ENCODE measurements around the gene DOCK7.

The DOCK7 gene

GRCh38 chr1:62405247-62405646, 282.9 kb downstream of the DOCK7 start:
- H3F3A ChIP-seq (ENCODE audit: insufficient read depth) = no peaks in the 10 kb centered on the region
- no peaks in the 10 kb centered on the region for H3K9me3 ChIP-seq (ENCODE audit: insufficient read depth, low read length)
- H2AFZ ChIP-seq (ENCODE audit: low read depth, low read length, severe bottlenecking) = no peak overlapping the region
- H3K9me2 ChIP-seq (replicated peaks; ENCODE audit: insufficient read depth, low read length) = no peaks in the 10 kb centered on the region
- H3K79me2 ChIP-seq (ENCODE audit: insufficient read depth, low read length) = no peaks in the 10 kb centered on the region
- H3K9ac ChIP-seq (ENCODE audit: low read length) = no peak overlapping the region
- H3K36me3 ChIP-seq (ENCODE audit: low read length) = no peaks in the 10 kb centered on the region
- no peak overlapping the region for H3K4me3 ChIP-seq (ENCODE audit: insufficient read depth, low read length, poor library complexity, severe bottlenecking)
- no peak for TF ChIP-seq EZH2phosphoT487 (conservative IDR thresholded peaks at IDR 0.05; ENCODE audit: low read length)
- no peak for TF ChIP-seq CTCF (IDR thresholded peaks at IDR 0.05; ENCODE audit: insufficient read depth, low read length, poor library complexity, severe bottlenecking)
- H3K27ac ChIP-seq (ENCODE audit: low read depth, low read length) = no peak overlapping the region
- no peak overlapping the region for H3K4me2 ChIP-seq (ENCODE audit: low read depth, low read length, poor library complexity, severe bottlenecking)
- no peaks in the 10 kb centered on the region for H4K20me1 ChIP-seq (ENCODE audit: low read depth, low read length)
- H3K27me3 ChIP-seq (ENCODE audit: low read length) = no peaks in the 10 kb centered on the region

Data from SU-DHL-6 (cell line).